ENCODE results near the gene XXYLT1. TPM values are rescaled to one million over a fixed set of nuclear protein-coding genes. Genes with fewer than 3 reads are reported as not detected.

The XXYLT1 gene
- total RNA-seq, 4 donors from 2014 or later = 9.7 to 30.1 (median 17.7) TPM

DNA sequence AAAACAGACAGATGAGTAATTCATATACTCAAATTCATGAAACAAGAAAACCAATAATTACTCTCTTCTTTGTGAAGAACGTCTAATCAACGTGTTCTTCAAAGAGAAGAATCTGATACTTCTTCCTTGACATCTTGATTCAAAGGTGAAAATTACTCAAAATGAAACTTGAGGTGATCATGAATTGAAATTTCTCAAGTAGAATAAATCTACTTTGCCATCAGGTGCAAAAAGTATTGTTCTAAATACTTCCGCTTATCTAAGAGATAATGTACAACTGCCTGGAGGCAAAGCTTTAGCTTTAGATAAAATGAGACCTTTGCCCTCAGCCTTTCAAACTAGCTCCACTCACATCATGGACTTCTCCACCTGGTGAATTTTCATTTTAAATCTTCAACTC, 13.9 kb upstream of the XXYLT1 start:
- WGBS, 2 donors = 88 to 89% methylated on average over 3 of the region's 3 CpGs
- H3K4me3 ChIP-seq (ENCODE audit: low read depth, poor library complexity, severe bottlenecking) = no peak overlapping the region
- no peak for TF ChIP-seq POLR2A (IDR thresholded peaks at IDR 0.05)
- TF ChIP-seq, protein P1, sequence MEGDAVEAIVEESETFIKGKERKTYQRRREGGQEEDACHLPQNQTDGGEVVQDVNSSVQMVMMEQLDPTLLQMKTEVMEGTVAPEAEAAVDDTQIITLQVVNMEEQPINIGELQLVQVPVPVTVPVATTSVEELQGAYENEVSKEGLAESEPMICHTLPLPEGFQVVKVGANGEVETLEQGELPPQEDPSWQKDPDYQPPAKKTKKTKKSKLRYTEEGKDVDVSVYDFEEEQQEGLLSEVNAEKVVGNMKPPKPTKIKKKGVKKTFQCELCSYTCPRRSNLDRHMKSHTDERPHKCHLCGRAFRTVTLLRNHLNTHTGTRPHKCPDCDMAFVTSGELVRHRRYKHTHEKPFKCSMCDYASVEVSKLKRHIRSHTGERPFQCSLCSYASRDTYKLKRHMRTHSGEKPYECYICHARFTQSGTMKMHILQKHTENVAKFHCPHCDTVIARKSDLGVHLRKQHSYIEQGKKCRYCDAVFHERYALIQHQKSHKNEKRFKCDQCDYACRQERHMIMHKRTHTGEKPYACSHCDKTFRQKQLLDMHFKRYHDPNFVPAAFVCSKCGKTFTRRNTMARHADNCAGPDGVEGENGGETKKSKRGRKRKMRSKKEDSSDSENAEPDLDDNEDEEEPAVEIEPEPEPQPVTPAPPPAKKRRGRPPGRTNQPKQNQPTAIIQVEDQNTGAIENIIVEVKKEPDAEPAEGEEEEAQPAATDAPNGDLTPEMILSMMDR (IDR thresholded peaks at IDR 0.05) = no peak
- DNase-seq (ENCODE audit: low spot score in 2 of 2) = no peak
- intact Hi-C loops (cut with DNase I; ENCODE audit: low total_unique reads) = no loop called here

DNA sequence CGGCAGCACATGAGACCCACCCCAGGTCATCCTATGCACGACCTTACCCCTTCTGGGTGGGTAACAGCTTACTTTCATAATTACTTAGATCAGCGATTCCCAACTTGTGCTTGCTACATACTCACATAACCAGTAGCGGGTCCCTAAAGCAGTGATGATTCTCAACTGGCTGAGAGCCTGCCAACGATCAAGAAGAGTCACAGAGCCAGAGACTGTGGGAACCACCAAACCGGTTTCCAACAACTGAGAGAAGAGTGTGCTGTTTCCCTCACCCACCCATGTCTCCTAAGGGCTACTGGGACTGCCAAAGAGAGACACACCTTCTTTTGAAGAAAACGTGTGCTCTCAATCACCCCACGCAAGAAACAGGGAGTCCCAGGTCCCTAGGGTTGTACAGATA, 12.0 kb upstream of the XXYLT1 start:
- no peak overlapping the region for H3K4me3 ChIP-seq (ENCODE audit: low read depth, poor library complexity, severe bottlenecking)
- no peak for DNase-seq (ENCODE audit: low spot score in 2 of 2)
- WGBS, 2 donors = 51 to 53% methylated on average over 8 of the region's 8 CpGs
- intact Hi-C loops (cut with DNase I; ENCODE audit: low total_unique reads) = no loop called here
- TF ChIP-seq, protein P1 (IDR thresholded peaks at IDR 0.05) = no peak
- no peak for TF ChIP-seq POLR2A (IDR thresholded peaks at IDR 0.05)

DNA sequence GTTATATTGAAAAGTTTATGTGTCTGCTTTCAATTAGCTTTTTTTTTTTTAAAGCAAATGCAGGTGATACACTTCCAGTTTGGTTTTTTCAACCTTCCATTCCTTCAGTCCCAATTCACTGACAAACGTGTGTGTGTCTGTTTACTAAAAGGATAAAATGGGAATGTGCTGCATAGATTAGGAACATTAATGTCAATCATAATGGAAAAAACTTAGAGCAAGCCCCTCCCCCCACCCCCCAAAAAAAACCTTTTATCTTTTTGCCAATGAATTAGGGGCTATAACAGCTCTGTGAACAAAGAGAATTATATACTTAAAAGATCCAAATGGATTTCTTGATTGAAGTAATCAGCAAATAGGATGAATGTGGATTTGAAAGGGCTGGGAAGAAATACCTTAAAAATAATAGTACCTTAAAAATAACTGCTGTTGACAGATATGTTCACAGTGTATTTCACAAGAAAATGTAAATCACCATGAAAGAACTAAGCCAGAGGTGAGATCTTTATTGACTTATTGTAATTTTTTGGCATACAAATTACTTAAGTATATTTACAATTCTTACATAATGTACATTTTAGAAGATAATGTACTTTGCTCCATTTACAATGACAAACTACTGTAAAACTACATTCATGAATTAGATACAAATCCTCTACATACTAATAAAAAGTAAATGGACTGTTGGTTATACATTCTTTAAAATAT, 3.5 kb upstream of the XXYLT1 start:
- TF ChIP-seq, protein P1 (IDR thresholded peaks at IDR 0.05) = no peak
- no peak for TF ChIP-seq POLR2A (IDR thresholded peaks at IDR 0.05)
- no peak for DNase-seq (ENCODE audit: low spot score in 2 of 2)
- intact Hi-C loops (cut with DNase I; ENCODE audit: low total_unique reads) = no loop called here
- H3K4me3 ChIP-seq (ENCODE audit: low read depth, poor library complexity, severe bottlenecking) = no peak overlapping the region
- 28 to 44% methylated on average over 1 of the region's 1 CpG for WGBS, 2 donors

DNA sequence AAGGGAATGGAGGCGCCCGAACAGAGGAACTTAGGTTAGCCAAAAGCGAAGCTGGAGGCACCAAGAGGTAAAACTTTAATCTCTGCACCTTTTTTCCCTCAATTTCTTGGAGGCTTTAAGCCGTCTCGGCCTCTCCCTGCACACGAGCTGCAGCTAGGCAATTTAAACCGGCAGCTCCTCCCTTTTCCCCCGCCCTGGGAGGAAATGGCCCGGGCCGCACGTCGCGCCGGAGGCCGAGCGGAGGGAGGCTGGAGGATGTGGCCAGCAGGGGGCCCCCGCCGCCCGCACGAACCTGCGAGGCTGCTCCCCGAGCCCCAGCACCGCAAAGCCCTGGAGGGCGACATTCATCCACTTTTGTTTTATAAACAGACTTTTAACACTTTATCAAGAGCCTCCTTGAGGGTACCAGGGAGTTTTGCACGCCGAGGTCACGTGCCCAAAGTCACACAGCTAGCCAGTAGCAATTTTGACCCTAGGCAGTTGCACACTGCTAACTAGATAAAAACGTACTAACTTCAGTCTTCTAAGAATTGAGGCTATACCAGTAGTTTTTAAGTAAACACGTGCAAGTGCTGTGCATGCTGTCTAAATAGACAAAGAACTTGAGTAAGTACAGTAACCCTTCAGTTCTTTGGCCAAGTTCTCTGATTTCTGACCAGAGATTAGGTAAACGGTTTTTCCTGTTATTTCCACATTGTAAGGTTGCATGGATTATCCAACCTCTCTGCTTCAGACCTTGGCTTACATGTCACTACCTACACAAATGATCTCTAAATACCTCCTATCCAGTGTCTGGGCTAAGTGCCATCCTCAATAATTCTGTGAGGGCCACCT, 668 bp upstream of the XXYLT1 start:
- TF ChIP-seq, protein P1 (IDR thresholded peaks at IDR 0.05) = peak in 1 of 3 donors; percentile 86
- no peak for TF ChIP-seq POLR2A (IDR thresholded peaks at IDR 0.05)
- intact Hi-C loops (cut with DNase I; ENCODE audit: low total_unique reads) = loop anchor here (2.0 kb wide), 1 partner anchor 249 kb away; no protein-coding TSS in a partner anchor
- 1% methylated on average over 30 of the region's 30 CpGs for WGBS, 2 donors
- peak overlapping the region; percentile 51 for H3K4me3 ChIP-seq (ENCODE audit: low read depth, poor library complexity, severe bottlenecking)
- peak; percentile 83 to 96 for DNase-seq (ENCODE audit: low spot score in 2 of 2)

DNA sequence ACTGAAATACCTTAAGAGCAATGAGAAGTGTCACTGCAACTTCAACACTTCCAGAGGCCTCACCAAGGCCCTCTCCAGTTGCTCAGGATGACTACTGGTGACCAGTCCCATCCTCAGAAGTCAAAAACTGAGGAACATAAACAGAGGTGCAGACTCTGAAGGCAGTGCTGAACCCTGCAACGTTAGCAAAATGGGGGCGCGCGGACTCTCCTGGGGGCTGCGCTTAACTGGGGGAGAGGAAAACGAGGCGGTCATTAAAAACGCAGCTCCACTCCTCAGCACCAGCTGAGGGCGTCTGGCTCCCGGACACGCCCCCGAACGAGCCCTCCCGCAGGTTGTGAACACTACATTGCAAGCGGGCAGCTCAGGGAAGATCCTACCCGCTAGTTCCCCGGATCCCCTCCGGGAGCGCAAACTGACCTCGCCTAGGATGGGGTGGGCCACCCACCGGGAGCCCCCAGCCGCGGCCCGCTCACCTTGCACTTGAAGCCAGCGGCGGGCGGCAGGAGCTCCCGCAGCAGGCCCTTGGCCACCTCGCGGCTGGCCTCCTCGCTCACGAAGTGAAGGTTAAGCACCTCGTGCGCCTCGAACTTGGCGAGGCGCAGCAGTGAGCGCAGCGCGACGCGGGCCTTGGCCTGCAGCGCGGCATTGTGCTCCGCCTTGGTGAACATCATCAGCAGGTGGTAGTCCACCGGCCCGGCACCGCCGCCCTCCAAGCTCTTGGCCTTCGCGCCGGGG, 711 bp downstream of the XXYLT1 start:
- H3K4me3 ChIP-seq (ENCODE audit: low read depth, poor library complexity, severe bottlenecking) = peak overlapping the region; percentile 51
- WGBS, 2 donors = 1 to 3% methylated on average over 18 to 26 of the region's 52 CpGs
- intact Hi-C loops (cut with DNase I; ENCODE audit: low total_unique reads) = loop anchor here (2.0 kb wide), 1 partner anchor 251 kb away; no protein-coding TSS in a partner anchor
- DNase-seq (ENCODE audit: low spot score in 2 of 2) = peak in 1 of 2 donors; percentile 87
- no peak for TF ChIP-seq POLR2A (IDR thresholded peaks at IDR 0.05)
- TF ChIP-seq, protein P1 (IDR thresholded peaks at IDR 0.05) = no peak
